DOHH2 (cell line): ENCODE measurements around the gene SRXN1.

Source experiments
- CTCF ChIP-seq: fragments of 200-600 bp; sonication (generic); IDR thresholded peaks from one replicate; pipeline ENCODE4 v1.5.1; 2014; ENCODE audit warnings: antibody characterized with exemption, mild to moderate bottlenecking, low read depth, low read length; ENCODE audit not compliant: poor library complexity, severe bottlenecking
- EZH2phosphoT487 ChIP-seq: fragments of 200-600 bp; sonication (generic); IDR thresholded peaks from 2 replicates; pipeline ENCODE4 v1.6.1; 2017; ENCODE audit warnings: borderline replicate concordance, mild to moderate bottlenecking, antibody characterized with exemption, low read length, moderate library complexity, mixed read lengths

GRCh38 chr20:675033-675452 lies 22.0 kb upstream of the SRXN1 start:
- TF ChIP-seq CTCF (no peak), EZH2phosphoT487 (no peak; the same call in 1 of the 2 replicates)
